NT2/D1 (cell line): Measurements from ENCODE around the gene SSH2.

Experiments used
- SUZ12 ChIP-seq: IDR thresholded peaks from 2 replicates; pipeline ENCODE4 v1.6.1; 2011; ENCODE audit not compliant: insufficient read length, insufficient read depth; ENCODE audit errors: extremely low read depth
- YY1 ChIP-seq: IDR thresholded peaks from 2 replicates; pipeline ENCODE4 v1.6.1; 2011; ENCODE audit not compliant: insufficient read length, insufficient read depth
- ZNF274 ChIP-seq: IDR thresholded peaks from 2 replicates; pipeline ENCODE4 v1.6.1; 2011; ENCODE audit warnings: mild to moderate bottlenecking, low read depth, low read length

GRCh38 chr17:29930409-29931010 is 482 bp upstream of the SSH2 start:
- TF ChIP-seq ZNF274: no peak
- TF ChIP-seq YY1: no peak
- TF ChIP-seq SUZ12: no peak
